HG03457 (cell line): Measurements from ENCODE around the gene VAPA.
A peak's percentile ranks its signal among the peaks of the same experiment; 100 is the strongest.

ENCODE experiments used
- ATAC-seq: cut with Tn5 transposase; IDR thresholded peaks from one replicate; pipeline ENCODE4 v1.9.1; 2021; ENCODE audit warnings: moderate number of reproducible peaks; ENCODE audit not compliant: unreplicated experiment

Gene VAPA

GRCh38 chr18:9913526-9914333 lies at the start of gene VAPA:
Gene VAPA (plus strand): TSS chr18:9914016. CDS start chr18:9914257, 241 bp downstream.
- peak; percentile 75 for ATAC-seq

- ATAC-seq: no peak
These were observed 47.9 kb upstream of the VAPA start for GRCh38 chr18:9865764-9866490.

- no peak for ATAC-seq
These were observed 47.2 kb upstream of the VAPA start for GRCh38 chr18:9866627-9867026.

- no peak for ATAC-seq
These were observed 46.7 kb upstream of the VAPA start for GRCh38 chr18:9867071-9867594.

- no peak for ATAC-seq
These were observed 44.7 kb upstream of the VAPA start for GRCh38 chr18:9868857-9869714.

- ATAC-seq: no peak
These were observed 43.9 kb upstream of the VAPA start for GRCh38 chr18:9869715-9870430.

GRCh38 chr18:9870431-9871008 lies 43.3 kb upstream of the VAPA start:
- no peak for ATAC-seq

- no peak for ATAC-seq
These were observed 42.5 kb upstream of the VAPA start for GRCh38 chr18:9871244-9871746.

GRCh38 chr18:9872823-9873222 lies 41.0 kb upstream of the VAPA start:
- ATAC-seq: no peak

GRCh38 chr18:9874728-9875127 lies 39.1 kb upstream of the VAPA start:
- no peak for ATAC-seq

GRCh38 chr18:9876212-9876866 lies 37.5 kb upstream of the VAPA start:
- ATAC-seq: no peak

GRCh38 chr18:9876867-9877654 lies 36.8 kb upstream of the VAPA start:
- no peak for ATAC-seq

GRCh38 chr18:9877655-9878014 lies 36.2 kb upstream of the VAPA start:
- no peak for ATAC-seq

GRCh38 chr18:9878095-9878494 lies 35.7 kb upstream of the VAPA start:
- ATAC-seq: no peak

GRCh38 chr18:9878783-9879242 lies 35.0 kb upstream of the VAPA start:
- ATAC-seq: no peak

- ATAC-seq: no peak
These were observed 29.7 kb upstream of the VAPA start for GRCh38 chr18:9884090-9884489.

- no peak for ATAC-seq
These were observed 29.2 kb upstream of the VAPA start for GRCh38 chr18:9884532-9885140.
